RWPE1 (cell line): ENCODE data around the gene VAMP3.

Experiments
- CTCF ChIA-PET: fragments of 350-600 bp; sonication (Branson Sonifier 250); formaldehyde crosslinking; extraction: SDS; loops from one replicate; lab custom pipeline; 2021; lab: Yijun Ruan, JAX
- POLR2A ChIA-PET: fragments of 400-600 bp; formaldehyde crosslinking; extraction: SDS; loops from one replicate; lab custom pipeline; 2020; ENCODE audit warnings: antibody characterized with exemption; ENCODE audit not compliant: low non-redundant PET; lab: Yijun Ruan, JAX
- DNase-seq: peaks from one replicate; pipeline ENCODE4 v3.0.0; 2012; ENCODE audit warnings: low spot score
- H3K27ac ChIP-seq: fragments of 450-650 bp; 2 replicates; pipeline ENCODE4 v1.5.1; 2017
- TF ChIP-seq, protein P1 (sequence below): fragments of 450-650 bp; conservative IDR thresholded peaks from 2 replicates; pipeline ENCODE4 v1.5.1; 2017; ENCODE audit warnings: low read depth, mild to moderate bottlenecking

Gene VAMP3

DNA sequence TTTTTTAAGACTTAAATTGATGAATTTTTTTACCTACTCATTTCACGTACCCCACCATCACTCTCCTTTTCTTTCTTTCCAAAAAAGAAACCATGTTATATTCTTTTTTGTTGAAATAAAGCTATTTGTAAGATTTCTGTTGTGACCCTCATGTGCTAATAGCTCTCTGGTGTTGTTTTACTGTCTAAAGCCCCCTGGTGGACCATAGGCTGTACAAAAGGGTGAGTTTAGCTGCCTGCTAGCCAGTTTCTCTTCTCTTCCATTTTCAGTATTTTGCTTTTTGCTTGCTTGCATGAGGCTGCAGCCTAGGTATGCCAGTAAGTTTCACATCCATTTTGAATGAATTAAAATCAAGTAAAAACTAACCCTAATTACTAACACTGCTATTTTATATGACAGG, 15.6 kb upstream of the VAMP3 start:
- no peak for DNase-seq
- POLR2A ChIA-PET, result no interaction called here

DNA sequence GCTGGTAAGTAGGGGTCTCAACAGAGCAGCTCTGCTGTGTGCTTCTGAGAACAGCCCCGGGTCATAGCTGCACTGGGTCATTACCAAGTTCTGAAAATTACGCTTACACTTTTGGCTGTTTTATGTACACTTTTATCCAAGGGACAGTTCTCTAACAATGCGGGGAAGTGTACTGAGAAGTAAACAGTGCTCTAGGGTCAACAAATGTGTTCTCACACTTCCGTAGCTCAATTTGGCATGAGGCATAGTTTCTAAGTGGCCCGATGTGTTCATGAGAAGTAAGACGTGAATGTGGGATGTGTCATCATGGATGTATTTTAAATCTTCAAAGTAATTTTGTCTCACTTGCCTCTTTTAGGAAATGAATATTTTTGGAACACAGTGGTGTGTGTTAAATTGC, 10.9 kb upstream of the VAMP3 start:
- no peak for DNase-seq
- no peak overlapping the region for H3K27ac ChIP-seq
- ChIA-PET POLR2A (no interaction called here), CTCF (interaction anchor here (1.3 kb wide), 1 partner anchor 91 kb away, joined by 3 read pairs; no protein-coding TSS in a partner anchor)
- TF ChIP-seq, protein P1, sequence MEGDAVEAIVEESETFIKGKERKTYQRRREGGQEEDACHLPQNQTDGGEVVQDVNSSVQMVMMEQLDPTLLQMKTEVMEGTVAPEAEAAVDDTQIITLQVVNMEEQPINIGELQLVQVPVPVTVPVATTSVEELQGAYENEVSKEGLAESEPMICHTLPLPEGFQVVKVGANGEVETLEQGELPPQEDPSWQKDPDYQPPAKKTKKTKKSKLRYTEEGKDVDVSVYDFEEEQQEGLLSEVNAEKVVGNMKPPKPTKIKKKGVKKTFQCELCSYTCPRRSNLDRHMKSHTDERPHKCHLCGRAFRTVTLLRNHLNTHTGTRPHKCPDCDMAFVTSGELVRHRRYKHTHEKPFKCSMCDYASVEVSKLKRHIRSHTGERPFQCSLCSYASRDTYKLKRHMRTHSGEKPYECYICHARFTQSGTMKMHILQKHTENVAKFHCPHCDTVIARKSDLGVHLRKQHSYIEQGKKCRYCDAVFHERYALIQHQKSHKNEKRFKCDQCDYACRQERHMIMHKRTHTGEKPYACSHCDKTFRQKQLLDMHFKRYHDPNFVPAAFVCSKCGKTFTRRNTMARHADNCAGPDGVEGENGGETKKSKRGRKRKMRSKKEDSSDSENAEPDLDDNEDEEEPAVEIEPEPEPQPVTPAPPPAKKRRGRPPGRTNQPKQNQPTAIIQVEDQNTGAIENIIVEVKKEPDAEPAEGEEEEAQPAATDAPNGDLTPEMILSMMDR, result no peak

More for the DNA sequence above, 15.6 kb upstream of the VAMP3 start:
- H3K27ac ChIP-seq, result no peak overlapping the region
- TF ChIP-seq, protein P1, result no peak
- CTCF ChIA-PET, result interaction anchor here (0.6 to 11.5 kb wide), 4 partner anchors 88 to 1162 kb away, joined by 3 to 289 read pairs (median 4); no protein-coding TSS in a partner anchor

DNA sequence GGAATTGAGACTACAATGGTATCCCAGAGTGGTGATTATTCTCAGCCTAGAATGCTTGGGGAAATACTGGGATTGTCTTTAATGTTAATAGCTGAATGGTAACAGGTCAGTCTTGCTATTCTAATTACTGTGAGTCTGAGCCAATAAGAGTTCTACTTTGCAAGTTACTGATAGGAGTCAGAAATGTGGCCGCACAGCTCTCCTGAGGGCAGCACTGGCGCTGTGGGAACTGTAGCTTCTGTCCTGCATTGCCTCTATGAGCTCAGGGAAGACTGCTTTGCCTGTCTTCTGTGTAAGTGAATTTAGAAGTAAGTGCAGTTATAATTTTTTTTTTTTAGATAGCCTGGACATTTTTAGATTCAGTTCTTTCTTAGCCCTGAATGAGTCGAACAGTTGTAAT, 10.0 kb upstream of the VAMP3 start:
- no peak overlapping the region for H3K27ac ChIP-seq
- ChIA-PET CTCF (interaction anchor here (0.6 to 1.3 kb wide), 5 partner anchors 8 to 1920 kb away, joined by 3 read pairs; no protein-coding TSS in a partner anchor), POLR2A (no interaction called here)
- TF ChIP-seq, protein P1, result no peak
- DNase-seq, result no peak

DNA sequence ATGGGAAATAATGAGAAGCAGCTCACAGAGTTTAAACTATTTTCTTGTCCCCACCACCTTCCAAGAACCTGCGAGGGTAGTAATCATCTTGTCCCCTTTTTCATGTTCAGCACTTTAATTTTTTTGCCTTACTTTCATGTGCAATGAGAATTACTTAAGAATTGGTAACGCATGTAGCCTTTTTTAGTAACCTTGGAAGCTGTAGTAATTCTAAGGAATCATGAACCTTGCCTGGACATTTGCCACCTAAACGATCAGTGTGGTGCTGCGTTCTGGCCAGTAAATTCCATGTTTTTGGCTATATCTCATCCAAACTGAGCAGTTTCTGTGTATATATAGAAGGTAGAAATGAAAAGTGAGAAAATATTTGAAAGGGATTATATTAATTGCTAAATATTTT, 3.9 kb upstream of the VAMP3 start:
- ChIA-PET POLR2A (no interaction called here), CTCF (interaction anchor here (3.1 kb wide), 1 partner anchor 99 kb away, joined by 26 read pairs; no protein-coding TSS in a partner anchor)
- no peak for DNase-seq
- H3K27ac ChIP-seq, result no peak overlapping the region
- TF ChIP-seq, protein P1, result no peak

DNA sequence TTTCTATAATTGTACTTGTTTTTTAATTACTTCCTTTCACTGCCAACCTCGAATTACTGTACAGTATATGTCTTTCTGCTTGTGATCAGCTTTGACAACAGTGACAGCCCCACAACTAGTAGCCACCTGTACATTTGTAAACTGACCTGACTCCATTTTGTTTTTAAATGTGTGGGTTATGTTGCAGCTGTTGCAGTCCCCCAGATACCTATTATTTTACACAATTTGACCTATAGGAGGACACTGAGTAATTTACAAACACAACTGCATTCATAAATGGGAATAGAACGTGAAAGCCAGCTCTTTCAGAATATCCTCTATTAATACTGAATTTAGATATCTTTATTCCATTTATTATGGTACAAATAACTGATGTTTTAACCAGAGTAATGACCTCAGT, 2.5 kb upstream of the VAMP3 start:
- POLR2A ChIA-PET, result no interaction called here

DNA sequence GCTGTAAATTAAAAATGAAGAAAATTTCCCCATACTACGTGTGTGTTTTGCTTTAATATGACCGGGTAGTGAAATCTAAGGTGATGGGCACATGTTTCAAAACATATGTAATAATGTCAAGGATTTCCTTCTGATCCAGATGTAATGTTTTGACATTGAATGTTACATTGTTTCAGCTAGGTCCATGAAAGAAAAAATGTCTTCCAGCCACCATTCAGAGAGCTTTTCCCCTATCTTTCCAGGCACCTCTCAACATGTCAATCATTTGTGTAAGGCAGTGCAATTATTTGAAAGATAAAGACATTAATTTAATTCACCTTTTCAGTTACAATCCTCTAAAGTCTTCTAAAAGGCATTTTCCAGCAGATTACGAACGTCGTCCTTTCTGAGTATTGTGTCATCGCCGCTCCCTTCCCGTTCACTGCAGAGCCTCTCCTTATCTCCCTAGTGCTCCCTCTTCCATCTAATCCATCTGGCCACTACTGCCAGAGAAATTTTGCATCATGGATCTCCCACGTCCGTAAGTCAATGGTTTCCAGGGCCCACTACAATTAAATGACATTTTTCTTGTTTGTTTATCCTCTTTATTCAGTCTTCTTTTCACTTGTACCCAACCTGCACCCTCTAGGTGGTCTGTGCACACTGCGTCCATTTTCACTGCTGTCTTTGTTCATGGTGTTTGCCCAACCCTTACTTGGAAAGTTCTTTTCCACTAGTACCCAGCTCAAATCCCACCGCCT, 1.3 kb upstream of the VAMP3 start:
- POLR2A ChIA-PET, result no interaction called here
- no peak overlapping the region for H3K27ac ChIP-seq
- CTCF ChIA-PET, result interaction anchor here (0.6 to 3.1 kb wide), 2 partner anchors 101 to 1803 kb away, joined by 3 to 26 read pairs; no protein-coding TSS in a partner anchor
- TF ChIP-seq, protein P1, result no peak
- DNase-seq, result no peak

More for the DNA sequence above, 2.5 kb upstream of the VAMP3 start:
- CTCF ChIA-PET, result interaction anchor here (3.1 kb wide), 1 partner anchor 100 kb away, joined by 26 read pairs; no protein-coding TSS in a partner anchor
- TF ChIP-seq, protein P1, result no peak
- DNase-seq, result no peak
- no peak overlapping the region for H3K27ac ChIP-seq
